Measurements from ENCODE around the gene KIF2C.
A peak's percentile ranks its signal among the peaks of the same experiment; 100 is the strongest.

The KIF2C gene

DNA sequence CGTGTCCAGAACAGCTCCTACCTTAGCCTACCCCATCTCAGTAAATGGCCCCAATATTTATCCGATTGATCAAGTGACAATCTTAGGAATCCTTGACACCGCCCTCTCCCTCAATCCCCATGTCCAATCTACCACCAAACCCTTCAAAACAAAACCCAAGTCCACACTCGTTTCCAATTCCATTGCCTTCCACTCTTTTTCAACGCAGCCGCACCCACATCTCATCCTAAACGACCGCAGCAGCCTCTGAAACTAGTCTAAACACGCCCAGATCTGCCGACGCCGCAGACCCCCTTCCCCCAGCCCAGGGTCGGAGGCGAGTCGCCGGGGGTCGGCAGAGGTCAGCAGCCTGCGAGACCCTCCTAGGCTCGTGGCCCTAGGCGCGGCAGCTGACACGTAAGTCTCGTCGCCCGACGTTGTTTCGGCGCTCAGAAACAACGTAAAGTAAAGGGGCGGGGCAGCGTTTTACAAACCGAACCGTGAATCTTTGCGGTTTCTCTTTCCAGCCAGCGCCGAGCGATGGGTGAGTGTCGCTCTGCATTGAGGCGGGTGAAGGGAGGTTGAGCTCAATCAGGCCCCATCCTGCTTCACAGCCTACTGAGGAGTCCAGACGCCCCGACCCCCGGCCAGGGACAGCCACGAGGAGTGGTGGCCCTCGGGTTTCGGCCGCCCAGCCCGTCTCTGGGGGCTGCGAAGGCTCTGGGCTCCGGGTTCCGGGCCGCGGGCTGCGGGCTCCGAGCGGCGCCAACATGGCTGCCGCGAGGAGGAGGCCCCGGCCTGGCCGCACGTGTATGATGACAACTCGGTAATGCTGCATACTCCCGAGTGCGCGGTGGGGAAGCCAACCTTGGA lies 35.7 kb downstream of the KIF2C start, which contains the start of gene RPS8:
RPS8 (plus strand) TSS at position 463 of the 852 bp plus-strand sequence; CDS start at position 520, 57 bp downstream.
- FAIRE-seq = no peak

DNA sequence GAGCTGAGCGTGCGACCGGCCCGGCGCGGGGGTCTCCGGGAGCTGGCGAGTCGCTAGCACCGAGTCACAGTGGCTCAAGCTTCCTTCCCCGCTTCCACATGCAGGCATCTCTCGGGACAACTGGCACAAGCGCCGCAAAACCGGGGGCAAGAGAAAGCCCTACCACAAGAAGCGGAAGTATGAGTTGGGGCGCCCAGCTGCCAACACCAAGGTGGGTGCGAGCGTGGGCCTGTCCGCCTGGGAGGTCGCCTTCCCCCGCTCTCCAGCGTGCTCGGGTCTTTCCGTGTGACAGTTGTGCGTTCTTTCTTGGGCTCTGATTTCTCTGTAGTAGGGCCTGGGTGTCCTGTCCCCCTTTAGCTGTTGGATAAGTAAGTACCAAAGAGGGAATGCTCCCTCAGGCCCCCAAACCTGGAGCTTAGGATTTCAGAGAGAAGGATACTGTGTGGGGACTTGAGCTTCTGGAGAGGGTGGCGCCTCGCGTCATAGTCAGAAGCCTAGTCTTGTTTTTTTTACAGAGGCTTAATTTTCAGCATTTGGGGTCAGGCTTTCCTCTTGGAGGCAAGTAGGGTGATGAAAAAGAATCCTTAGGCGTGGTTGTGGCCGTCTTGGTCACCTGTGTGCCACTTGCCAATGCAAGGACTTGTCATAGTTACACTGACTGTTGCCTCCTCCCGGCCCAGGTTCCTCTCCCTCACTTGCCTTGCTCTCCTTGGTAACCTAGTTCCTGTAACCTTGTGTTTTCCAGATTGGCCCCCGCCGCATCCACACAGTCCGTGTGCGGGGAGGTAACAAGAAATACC lies 36.5 kb downstream of the KIF2C start:
- DNase-seq (ENCODE audit: insufficient read length, low spot score) = no peak
- TF ChIP-seq, protein P1, sequence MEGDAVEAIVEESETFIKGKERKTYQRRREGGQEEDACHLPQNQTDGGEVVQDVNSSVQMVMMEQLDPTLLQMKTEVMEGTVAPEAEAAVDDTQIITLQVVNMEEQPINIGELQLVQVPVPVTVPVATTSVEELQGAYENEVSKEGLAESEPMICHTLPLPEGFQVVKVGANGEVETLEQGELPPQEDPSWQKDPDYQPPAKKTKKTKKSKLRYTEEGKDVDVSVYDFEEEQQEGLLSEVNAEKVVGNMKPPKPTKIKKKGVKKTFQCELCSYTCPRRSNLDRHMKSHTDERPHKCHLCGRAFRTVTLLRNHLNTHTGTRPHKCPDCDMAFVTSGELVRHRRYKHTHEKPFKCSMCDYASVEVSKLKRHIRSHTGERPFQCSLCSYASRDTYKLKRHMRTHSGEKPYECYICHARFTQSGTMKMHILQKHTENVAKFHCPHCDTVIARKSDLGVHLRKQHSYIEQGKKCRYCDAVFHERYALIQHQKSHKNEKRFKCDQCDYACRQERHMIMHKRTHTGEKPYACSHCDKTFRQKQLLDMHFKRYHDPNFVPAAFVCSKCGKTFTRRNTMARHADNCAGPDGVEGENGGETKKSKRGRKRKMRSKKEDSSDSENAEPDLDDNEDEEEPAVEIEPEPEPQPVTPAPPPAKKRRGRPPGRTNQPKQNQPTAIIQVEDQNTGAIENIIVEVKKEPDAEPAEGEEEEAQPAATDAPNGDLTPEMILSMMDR (IDR thresholded peaks at IDR 0.05; ENCODE audit: insufficient read depth, missing control alignments) = no peak
- no peak for FAIRE-seq

More for the DNA sequence above, 35.7 kb downstream of the KIF2C start, which contains the start of gene RPS8:
- TF ChIP-seq, protein P1 (IDR thresholded peaks at IDR 0.05; ENCODE audit: insufficient read depth, missing control alignments) = no peak
- peak; percentile 81 for DNase-seq (ENCODE audit: insufficient read length, low spot score)

DNA sequence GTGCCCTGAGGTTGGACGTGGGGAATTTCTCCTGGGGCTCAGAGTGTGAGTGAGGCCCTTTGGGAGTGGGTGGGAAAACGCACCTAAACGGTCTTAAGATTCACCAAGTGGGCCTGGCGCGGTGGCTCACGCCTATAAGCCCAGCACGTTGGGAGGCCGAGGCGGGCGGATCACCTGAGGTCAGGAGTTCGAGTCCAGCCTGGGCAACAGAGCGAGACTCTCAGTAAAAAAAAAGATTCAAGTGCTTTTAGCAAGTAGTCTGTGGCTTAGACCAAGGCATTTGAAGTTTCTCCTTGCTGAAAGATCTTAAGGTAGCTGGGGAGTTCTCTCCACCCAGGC lies 37.1 kb downstream of the KIF2C start:
- DNase-seq (ENCODE audit: insufficient read length, low spot score) = no peak
- TF ChIP-seq, protein P1 (IDR thresholded peaks at IDR 0.05; ENCODE audit: insufficient read depth, missing control alignments) = no peak
- no peak for FAIRE-seq

DNA sequence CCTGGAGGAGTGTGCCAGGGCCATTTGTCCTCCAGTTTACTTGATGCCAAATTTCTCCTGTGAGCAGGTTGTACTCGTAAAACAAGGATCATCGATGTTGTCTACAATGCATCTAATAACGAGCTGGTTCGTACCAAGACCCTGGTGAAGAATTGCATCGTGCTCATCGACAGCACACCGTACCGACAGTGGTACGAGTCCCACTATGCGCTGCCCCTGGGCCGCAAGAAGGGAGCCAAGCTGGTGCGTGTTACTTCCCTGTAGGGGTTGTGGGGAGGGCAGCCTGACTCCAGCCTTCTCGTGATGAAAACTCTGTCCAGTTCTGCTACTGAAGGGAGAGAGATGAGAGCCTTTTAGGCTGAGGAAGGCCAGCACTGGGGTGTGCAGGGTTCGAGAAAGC lies 37.9 kb downstream of the KIF2C start:
- FAIRE-seq (no peak), DNase-seq (ENCODE audit: insufficient read length, low spot score) (no peak)
- TF ChIP-seq, protein P1 (IDR thresholded peaks at IDR 0.05; ENCODE audit: insufficient read depth, missing control alignments) = no peak

DNA sequence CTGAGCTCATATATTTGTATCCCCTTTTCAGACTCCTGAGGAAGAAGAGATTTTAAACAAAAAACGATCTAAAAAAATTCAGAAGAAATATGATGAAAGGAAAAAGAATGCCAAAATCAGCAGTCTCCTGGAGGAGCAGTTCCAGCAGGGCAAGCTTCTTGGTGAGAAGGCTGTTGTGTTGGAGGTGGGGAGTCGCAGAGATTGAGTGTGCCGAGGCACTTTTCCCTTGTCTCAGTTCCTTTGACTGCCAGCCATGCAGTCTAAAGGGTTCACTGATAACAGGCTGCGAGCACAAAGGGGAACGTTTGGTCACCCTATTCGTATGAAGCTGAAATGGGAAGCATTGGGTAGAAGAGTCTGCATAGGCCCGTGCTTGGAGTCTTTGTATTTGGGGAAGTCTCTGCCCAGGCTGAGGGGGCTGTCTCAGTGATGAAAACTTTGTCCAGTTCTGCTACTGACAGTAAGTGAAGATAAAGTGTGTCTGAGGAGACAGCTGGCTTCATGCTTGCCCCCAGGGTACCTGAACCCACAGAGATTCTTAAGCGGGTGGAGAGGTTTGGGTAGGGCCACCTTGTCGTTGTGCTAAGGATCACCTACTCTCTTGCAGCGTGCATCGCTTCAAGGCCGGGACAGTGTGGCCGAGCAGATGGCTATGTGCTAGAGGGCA lies 38.5 kb downstream of the KIF2C start:
- TF ChIP-seq, protein P1 (IDR thresholded peaks at IDR 0.05; ENCODE audit: insufficient read depth, missing control alignments) = no peak
- DNase-seq (ENCODE audit: insufficient read length, low spot score) (no peak), FAIRE-seq (no peak)

DNA sequence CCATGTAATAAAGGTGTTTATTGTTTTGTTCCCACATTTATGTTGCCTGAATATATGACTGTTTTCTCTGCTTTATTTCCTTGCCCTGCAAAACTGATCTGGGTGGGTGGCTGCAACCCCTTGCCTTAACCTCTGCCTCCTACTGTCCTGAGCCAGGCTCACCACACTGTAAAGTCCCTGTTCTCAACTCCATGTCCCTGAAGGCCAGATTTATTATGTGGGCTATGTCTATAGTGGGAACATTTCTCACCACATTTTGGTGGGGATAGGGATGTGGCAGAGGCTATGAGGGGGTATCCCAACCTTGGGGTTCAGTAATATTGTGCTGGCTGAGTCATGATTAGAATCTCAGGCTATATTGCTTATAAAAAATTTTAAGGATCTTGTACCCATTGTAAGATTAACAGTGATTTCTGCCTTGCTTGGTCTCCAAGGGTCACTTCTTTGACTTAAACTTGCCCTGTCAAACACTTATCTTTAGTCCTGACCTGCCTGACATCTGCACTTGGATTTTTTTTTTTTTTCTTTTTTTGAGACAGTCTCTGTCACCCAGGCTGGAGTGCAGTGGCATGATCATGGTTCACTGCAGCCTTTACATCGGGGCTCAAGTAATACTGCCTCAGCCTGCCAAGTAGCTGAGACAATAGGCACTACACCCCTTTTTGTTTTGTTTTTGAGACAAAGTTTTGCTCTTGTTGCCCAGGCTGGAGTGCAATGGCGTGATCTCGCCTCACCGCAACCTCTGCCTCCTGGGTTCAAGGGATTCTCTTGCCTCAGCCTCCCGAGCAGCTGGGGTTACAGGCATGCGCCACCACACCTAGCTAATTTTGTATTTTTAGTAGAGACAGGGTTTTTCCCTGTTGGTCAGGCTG lies 39.3 kb downstream of the KIF2C start:
- DNase-seq (ENCODE audit: insufficient read length, low spot score) (no peak), FAIRE-seq (no peak)
- TF ChIP-seq, protein P1 (IDR thresholded peaks at IDR 0.05; ENCODE audit: insufficient read depth, missing control alignments) = no peak

All from D721Med (cell line).